Prostate gland (tissue), 2 donors: ENCODE measurements around the gene KLF7.

Experiments used
- CTCF ChIP-seq, 4 experiments: fragments of 200-600 bp in 2 of 4; fragments of 450-650 bp in 2 of 4; sonication (generic) in 2 of 4; IDR thresholded peaks; 1 replicate in 3 of 4; 2 replicates in 1 of 4; pipeline ENCODE4 v1.5.1; 2016 to 2019; ENCODE audit warnings: antibody characterized with exemption in 4 of 4, mild to moderate bottlenecking in 2 of 4, moderate library complexity in 2 of 4
- POLR2A ChIP-seq: fragments of 450-650 bp; IDR thresholded peaks from one replicate; pipeline ENCODE4 v1.6.1; 2016; ENCODE audit warnings: antibody characterized with exemption, mild to moderate bottlenecking
- POLR2AphosphoS5 ChIP-seq: sonication (generic); formaldehyde crosslinking; IDR thresholded peaks from one replicate; pipeline ENCODE4 v1.6.1; 2017; ENCODE audit warnings: antibody characterized with exemption

DNA sequence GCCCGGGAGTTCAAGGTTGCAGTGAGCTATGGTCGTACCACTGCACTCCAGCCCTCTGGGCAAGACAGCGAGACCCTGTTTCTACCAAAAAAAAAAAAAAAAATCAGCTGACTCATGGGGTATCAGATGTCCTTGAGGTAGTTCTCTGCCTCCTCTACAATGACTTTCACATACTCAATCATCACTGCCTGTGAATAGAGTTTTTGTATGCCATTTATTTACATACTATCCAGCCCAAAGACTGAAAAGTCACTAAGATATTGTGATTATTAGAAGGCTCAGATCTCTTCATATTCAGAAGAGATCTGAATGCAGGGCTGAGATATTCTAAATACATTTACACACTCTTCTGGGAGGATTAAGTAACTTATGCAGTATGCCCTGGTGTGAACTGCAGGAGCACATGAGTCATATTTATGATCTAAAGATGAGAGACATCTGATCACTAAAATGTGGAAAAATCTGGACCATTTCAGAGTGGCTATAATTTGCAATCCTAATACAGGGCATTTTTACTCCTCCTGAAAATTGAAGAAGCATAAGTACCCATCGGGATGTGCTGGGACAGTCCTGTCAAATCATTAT lies 38.9 kb downstream of the KLF7 start:
- TF ChIP-seq CTCF (IDR thresholded peaks at IDR 0.05) (no peak), POLR2AphosphoS5 (no peak), POLR2A (no peak)
